Lower lobe of right lung (tissue), 2 donors: Measurements from ENCODE around the gene ACADVL. TPM values are rescaled to one million over a fixed set of nuclear protein-coding genes. Genes with fewer than 3 reads are reported as not detected.

Experiments
- ATAC-seq, 2 donors: fragments of 200-7000 bp; cut with Tn5 transposase; one replicate each; pipeline ENCODE4 v1.9.1; 2020 to 2022; ENCODE audit warnings: mild to moderate bottlenecking in 2 of 2, moderate library complexity in 2 of 2
- DNase-seq: peaks from one replicate; pipeline ENCODE4 v3.0.0-alpha.2; 2020
- H3K27ac ChIP-seq: fragments of 200-600 bp; one replicate; pipeline ENCODE4 v1.8.0; 2022
- H3K27me3 ChIP-seq: fragments of 200-600 bp; one replicate; pipeline ENCODE4 v1.8.0; 2022; ENCODE audit warnings: low read depth
- H3K36me3 ChIP-seq: fragments of 200-600 bp; one replicate; pipeline ENCODE4 v1.8.0; 2022; ENCODE audit warnings: mild to moderate bottlenecking
- H3K4me1 ChIP-seq: fragments of 200-600 bp; one replicate; pipeline ENCODE4 v1.8.0; 2022
- H3K4me3 ChIP-seq: fragments of 200-600 bp; one replicate; pipeline ENCODE4 v1.8.0; 2022; ENCODE audit warnings: mild to moderate bottlenecking
- H3K9me3 ChIP-seq: fragments of 200-600 bp; one replicate; pipeline ENCODE4 v1.8.0; 2022
- CTCF ChIP-seq: fragments of 200-600 bp; IDR thresholded peaks from one replicate; pipeline ENCODE4 v1.8.0; 2022; ENCODE audit warnings: antibody characterized with exemption, mild to moderate bottlenecking
- intact Hi-C: fragments of 100-400 bp; cut with DNase I; formaldehyde crosslinking; loops from one replicate; pipeline ENCODE4 v1.11.0; 2022
- total RNA-seq: library from RNA; stranded (reverse); fragmentation: NEBNext Ultra II Directional; extraction: Animal tissue kit (Norgen Biotek cat#: 25700); gene quantifications from one replicate; pipeline ENCODE4 v1.2.1, GENCODE V29; 2021
- donor health status: DM: no; HTN: yes; CAD: no; lungs with severe emphysema.

ACADVL gene
- total RNA-seq, 1 donor from 2014 or later, result 576 TPM

- Histone ChIP-seq H3K9me3 (no peaks in the 10 kb centered on the region), H3K4me3 (peak overlapping the region; percentile 97), H3K27ac (peak overlapping the region; percentile 88), H3K27me3 (no peaks in the 10 kb centered on the region), H3K4me1 (peaks cover 57% of the 10 kb centered on the region), H3K36me3 (peaks cover 40% of the 10 kb centered on the region)
- DNase-seq, result no peak
- no peak for ATAC-seq
- no peak for TF ChIP-seq CTCF
- intact Hi-C loops, result no loop called here
These were observed 17.6 kb downstream of the ACADVL start for GRCh38 chr17:7237266-7237760.

GRCh38 chr17:7237761-7238419, 18.2 kb downstream of the ACADVL start:
- TF ChIP-seq CTCF, result no peak
- Histone ChIP-seq H3K36me3 (peaks cover 40% of the 10 kb centered on the region), H3K4me1 (peaks cover 52% of the 10 kb centered on the region), H3K4me3 (peak overlapping the region; percentile 97), H3K9me3 (no peaks in the 10 kb centered on the region), H3K27me3 (no peaks in the 10 kb centered on the region), H3K27ac (peak overlapping the region; percentile 88)
- intact Hi-C loops, result no loop called here
- ATAC-seq, result peak; percentile 25
- DNase-seq, result peak; percentile 90

- ATAC-seq (no peak), DNase-seq (no peak)
- peaks cover 41% of the 10 kb centered on the region for H3K36me3 ChIP-seq
- peaks cover 50% of the 10 kb centered on the region for H3K4me1 ChIP-seq
- intact Hi-C loops, result no loop called here
- no peak for TF ChIP-seq CTCF
- no peaks in the 10 kb centered on the region for H3K9me3 ChIP-seq
- H3K27ac ChIP-seq, result peak overlapping the region; percentile 88
- H3K27me3 ChIP-seq, result no peaks in the 10 kb centered on the region
- peak overlapping the region; percentile 97 for H3K4me3 ChIP-seq
These were observed 18.8 kb downstream of the ACADVL start for GRCh38 chr17:7238420-7239090.

GRCh38 chr17:7239091-7240027, 19.6 kb downstream of the ACADVL start, which contains the start of gene PHF23:
TSS of gene PHF23 (minus strand) at chr17:7239457. CDS start at chr17:7239279, 178 bp downstream.
- ATAC-seq, result peak; percentile 79 to 88
- Histone ChIP-seq H3K4me1 (peaks cover 53% of the 10 kb centered on the region), H3K36me3 (peaks cover 49% of the 10 kb centered on the region), H3K27ac (peak within 1 kb of the TSS; percentile 88), H3K9me3 (no peaks in the 10 kb centered on the region), H3K4me3 (peak within 1 kb of the TSS; percentile 97), H3K27me3 (no peaks in the 10 kb centered on the region)
- no peak for TF ChIP-seq CTCF
- DNase-seq, result peak; percentile 99
- intact Hi-C loops, result no loop called here

GRCh38 chr17:7240375-7240774, 20.6 kb downstream of the ACADVL start:
- H3K27me3 ChIP-seq, result no peaks in the 10 kb centered on the region
- intact Hi-C loops, result no loop called here
- no peaks in the 10 kb centered on the region for H3K9me3 ChIP-seq
- H3K36me3 ChIP-seq, result peaks cover 55% of the 10 kb centered on the region
- H3K27ac ChIP-seq, result peak overlapping the region; percentile 96
- DNase-seq (no peak), ATAC-seq (no peak)
- peak overlapping the region; percentile 95 for H3K4me3 ChIP-seq
- no peak for TF ChIP-seq CTCF
- peaks cover 45% of the 10 kb centered on the region for H3K4me1 ChIP-seq
